ENCODE results near the gene IMP3.
"Not testable (repeated sequence)": the region's sequence is repeated elsewhere in the genome, so short reads cannot be mapped to it uniquely, and the experiment has no call there.

IMP3 gene

GRCh38 chr15:75639709-75640482 lies at the start of gene IMP3:
IMP3 (minus strand) TSS chr15:75640224; CDS start chr15:75640168, 56 bp downstream.
- DNase-seq, result peak; percentile 97

DNA sequence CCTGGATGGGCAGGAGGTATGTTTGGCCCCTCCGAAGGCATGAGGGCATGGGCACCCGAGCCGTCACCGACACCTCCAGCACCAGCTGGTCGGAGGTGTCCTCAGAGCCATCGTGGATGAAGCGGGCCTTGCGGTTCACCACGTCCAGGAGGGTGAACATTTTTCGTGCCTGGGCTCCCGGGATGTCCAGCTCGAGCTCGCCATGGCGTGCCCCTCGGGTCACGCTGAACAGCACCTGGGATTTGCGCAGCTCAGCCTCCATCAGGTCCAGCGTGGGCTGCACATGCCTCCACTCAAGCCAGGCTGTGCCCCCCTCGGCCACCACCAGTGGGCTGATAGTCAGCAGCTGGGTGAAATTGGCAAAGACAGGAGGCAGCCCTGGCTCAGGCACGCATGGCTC lies 49.4 kb upstream of the IMP3 start:
- DNase-seq, result not testable (repeated sequence)

- no peak for DNase-seq
Measured at GRCh38 chr15:75688831-75689230, 48.8 kb upstream of the IMP3 start.

GRCh38 chr15:75688278-75688557 lies 48.2 kb upstream of the IMP3 start:
- DNase-seq, result no peak

GRCh38 chr15:75687486-75688277 lies 47.7 kb upstream of the IMP3 start:
- no peak for DNase-seq

DNA sequence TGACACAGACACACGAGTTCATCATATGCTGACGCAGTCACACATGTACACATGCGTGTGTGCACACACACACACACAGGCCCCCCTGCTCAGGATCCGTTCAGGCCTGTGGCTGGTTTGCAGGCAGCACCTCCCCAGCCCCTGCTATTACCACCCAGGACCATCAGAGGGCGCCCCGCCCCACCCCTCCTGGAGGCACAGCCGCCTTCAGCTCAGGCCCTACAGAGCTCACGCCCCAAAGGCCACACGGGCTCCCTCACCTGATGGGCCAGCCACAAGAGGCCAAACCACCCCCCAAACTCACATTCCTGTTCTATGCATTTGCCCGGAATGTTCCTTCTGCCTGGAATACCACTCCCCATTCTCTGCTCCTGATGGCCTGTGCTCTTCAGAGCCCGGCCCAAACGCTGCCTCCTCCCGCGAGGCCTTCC lies 46.2 kb upstream of the IMP3 start:
- not testable (repeated sequence) for DNase-seq

GRCh38 chr15:75685195-75685594 lies 45.2 kb upstream of the IMP3 start:
- DNase-seq, result no peak

GRCh38 chr15:75684648-75685047 lies 44.6 kb upstream of the IMP3 start:
- DNase-seq, result no peak

GRCh38 chr15:75683646-75684312 lies 43.8 kb upstream of the IMP3 start:
- not testable (repeated sequence) for DNase-seq

GRCh38 chr15:75682181-75683135 lies 42.4 kb upstream of the IMP3 start:
- no peak for DNase-seq

DNA sequence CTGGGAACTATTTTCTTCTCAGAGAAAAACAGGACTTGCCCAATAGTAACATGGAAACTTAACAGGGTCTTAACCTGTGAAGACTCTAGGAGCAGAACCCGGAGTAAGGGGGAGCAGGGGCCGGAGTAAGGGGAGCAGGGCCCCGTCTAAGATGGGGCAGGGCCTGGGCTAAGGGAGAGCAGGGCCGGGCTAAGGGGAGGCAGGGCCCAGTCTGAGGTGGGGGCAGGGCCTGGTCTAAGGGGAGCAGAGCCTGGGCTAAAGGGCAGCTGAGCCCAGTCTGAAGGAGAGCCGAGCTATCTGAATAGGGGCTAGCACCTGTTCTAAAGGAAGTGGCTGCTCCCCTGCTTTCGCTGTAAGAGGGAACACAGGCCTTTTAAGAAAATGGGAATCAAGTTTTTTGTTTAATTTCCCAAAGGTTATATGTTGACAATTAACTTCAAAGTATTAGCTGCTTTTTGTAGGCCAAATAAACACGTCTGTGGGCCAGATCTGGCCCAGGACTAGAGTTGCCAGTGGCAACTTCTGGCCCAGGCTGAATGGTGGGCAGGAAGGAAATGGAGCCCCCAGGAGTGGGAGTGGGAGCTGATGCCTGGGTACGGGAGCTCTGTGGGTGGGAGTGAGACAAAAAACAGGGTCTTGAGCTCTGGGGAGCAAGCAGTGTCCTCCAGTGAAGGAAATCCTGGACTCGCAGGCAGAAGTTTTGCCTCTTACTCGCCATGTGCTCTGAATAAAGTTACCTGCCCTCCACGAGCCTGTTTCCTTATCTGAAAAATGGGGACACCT lies 40.2 kb upstream of the IMP3 start:
- no peak for DNase-seq

DNA sequence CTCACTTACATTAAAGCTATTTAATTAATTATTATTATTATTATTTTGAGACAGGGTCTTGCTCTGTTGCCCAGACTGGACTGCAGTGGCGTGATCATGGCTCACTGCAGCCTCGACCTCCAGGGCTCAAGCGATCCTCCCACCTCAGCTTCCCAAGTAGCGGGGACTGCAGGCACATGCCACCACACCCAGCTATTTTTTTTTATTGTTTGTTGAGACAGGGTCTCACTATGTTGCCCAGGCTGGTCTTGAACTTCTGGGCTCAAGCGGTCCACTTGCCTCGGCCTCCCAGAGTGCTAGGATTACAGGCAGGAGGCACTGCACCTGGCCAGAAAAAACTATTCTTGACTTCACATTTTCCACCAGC lies 38.3 kb upstream of the IMP3 start:
- not testable (repeated sequence) for DNase-seq

DNA sequence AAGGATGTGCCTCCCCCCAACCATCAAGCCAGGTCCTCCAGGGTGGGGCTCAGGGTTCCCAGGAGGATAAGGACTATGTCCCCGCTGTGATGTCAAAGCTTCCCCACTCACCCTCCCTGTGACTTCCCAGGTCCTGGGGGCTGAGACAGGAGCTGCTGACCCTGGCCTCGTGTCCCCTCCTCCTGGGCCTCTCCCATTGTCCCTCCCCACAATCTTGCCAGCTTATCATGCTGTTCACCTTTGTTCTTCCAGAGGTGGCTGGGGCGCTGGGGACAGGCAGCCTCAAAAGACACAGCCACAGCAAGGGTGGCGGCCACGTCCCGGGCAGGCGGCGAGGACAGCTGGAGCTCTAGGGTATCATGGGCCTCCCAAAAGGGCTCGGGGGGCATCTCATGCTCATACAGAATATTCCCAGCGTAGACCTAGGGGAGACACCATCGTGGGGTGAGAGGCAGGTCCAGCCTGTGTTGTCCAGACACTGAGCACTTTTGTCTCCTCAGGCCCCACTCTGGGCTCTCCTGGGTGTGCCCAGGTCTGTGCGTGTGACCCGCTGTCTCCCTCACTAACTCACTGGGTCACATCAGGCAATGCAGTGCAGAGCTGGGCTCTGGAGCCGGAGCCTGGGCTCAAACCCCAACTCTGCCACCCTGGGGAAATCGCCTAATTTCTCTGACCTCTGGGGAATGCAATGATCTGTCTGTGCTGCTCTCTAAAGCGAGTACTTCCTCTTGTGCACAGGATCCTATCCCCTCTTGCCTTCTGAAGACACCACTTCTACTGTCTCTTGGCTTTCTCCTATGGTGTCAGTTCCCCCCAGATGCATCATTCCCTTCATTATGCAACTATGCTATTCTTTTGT lies 37.7 kb upstream of the IMP3 start:
- no peak for DNase-seq

DNA sequence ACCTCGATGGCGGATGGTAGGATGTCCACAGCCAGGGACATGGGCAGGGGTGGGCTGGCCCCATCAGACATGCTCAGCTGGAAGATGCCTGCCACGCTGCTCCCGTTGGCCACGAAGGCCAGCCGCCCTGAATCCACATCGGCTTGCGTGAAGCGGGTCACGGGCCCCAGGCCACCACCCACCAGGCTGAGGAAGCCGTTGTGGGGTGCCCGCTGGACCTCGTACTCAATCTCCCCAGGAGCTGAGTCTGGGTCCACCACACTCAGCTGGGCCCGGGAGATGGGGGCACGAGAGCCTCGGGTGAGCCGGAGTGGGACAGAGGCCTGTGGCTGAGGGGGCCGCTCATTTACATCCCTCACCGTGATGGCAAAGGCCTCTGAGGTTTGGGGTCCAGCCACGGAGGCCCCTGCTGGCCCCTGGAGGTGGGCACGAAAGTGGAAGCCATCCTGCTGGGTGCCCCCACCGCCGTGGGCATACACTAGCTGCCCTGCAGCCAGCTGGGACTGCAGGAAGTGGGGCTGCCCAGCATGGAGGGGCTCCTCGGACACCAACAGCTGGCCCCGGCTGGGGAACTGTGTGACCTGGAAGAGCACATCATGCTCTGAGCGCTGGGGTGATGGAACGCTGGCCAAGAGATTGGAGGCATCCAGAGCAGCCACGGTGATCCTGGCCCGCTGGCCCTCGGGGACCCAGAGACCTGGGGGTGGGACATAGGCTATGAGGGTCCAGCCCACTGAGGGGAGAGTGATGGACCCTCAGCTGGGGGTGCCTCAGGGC lies 36.9 kb upstream of the IMP3 start:
- no peak for DNase-seq

DNA sequence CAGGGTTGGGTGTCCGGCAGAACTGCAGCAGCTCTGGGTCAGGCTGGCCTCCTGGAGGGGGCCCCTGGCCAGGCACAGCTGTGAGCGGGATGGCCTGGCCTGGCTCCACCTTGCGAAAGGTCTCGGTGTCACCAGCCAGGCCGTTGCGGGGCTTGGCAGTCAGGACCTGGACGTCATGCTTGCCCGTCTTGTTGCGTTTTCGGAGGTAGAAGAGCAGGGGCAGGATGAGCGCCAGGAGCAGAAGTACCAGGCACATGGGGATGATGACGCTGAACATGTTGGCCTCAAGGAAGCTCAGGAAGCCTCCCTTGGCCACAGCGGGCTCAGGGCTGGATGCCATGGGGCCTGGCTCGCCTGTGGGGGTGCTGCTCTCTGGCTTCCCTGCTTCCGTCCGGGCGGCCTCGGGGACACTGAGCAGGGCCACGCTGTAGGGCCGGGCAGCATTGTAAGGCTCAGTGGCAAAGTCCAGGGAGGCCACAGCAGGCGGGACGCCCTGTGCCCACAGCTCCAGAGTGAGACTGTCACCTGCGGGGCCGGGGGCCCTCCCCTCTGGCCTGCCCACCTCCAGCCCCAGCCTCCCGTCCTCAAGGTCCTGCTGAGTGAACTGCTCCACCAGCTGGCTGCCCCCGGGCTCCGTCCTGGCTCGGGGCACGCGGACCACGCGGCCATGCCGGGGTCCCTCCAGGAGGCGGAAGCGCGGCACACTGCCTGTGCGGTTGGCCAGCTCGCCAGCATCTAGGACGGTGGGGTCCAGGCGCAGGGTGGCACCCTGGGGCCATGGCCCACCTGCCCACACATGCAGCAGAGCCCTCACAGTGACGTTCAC lies 35.8 kb upstream of the IMP3 start:
- DNase-seq, result no peak

- DNase-seq, result no peak
Measured at GRCh38 chr15:75674366-75674765, 34.3 kb upstream of the IMP3 start.

DNA sequence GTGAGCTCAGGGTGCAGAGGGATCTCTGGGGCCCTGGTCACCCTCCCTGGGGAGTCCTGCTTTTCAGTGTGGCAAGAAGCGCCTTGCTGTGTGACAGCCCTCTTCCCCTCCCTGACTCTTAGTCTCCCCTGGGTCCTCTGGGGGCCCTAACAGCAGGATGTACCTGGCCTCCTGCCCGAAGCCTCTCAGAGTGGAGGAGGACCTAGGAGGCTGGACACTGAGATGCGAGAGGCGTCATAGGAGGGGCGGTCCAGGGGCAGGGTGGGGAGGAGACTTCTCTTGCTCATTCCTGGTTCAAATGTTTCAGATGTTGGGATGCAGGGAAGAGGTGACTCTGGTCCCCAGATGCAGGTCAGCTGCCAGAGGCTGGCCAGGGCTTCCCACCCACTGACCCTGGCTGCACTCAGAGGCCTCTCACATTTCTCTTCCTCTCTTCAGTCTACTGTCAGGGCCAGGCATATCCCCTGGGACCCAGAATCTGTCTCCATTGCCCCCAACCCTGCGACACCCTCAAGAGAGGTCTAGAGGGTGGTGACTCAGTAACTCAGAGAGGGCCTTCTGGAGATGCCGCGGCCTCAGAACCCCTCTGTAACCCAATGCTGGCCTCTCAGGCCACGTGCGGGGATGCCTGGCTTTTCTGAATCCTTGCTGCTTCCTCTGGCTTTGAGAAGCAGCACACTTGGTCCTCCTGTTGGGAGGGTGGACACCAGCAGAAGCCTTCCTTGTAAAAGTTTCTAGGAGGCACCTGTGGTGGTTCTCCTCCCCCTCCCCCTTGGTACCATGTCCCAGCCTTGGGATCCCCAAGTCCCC lies 33.6 kb upstream of the IMP3 start:
- peak; percentile 30 for DNase-seq

All from kidney glomerular epithelial cell (primary cell).